Lung (tissue), 12 donors: ENCODE results near the gene SLC5A9. TPM values are rescaled to one million over a fixed set of nuclear protein-coding genes. Genes with fewer than 3 reads are reported as not detected.

Source experiments
- ATAC-seq: fragments of 200-7000 bp; cut with Tn5 transposase; one replicate; pipeline ENCODE4 v1.9.1; 2020; ENCODE audit warnings: moderate number of reproducible peaks; ENCODE audit not compliant: insufficient read depth, low FRiP score
- DNase-seq, 3 donors: peaks; one replicate each; pipeline ENCODE4 v3.0.0-alpha.2; 2013 to 2017
- H3K27ac ChIP-seq, 2 donors: one replicate each; pipeline ENCODE4 v1.5.1; 2013; ENCODE audit warnings: mild to moderate bottlenecking in 2 of 2, moderate library complexity in 2 of 2, control low read depth in 1 of 2, inconsistent platforms in 1 of 2, low read depth in 1 of 2, low read length in 1 of 2
- H3K27me3 ChIP-seq, 3 donors: one replicate each; pipeline ENCODE4 v1.5.1; 2013; ENCODE audit warnings: low read length in 2 of 3; ENCODE audit not compliant: control insufficient read depth in 3 of 3, insufficient read depth in 3 of 3
- H3K36me3 ChIP-seq, 4 donors: one replicate each; pipeline ENCODE4 v1.5.1; 2013; ENCODE audit warnings: low read length in 4 of 4, mild to moderate bottlenecking in 1 of 4, moderate library complexity in 1 of 4; ENCODE audit not compliant: control insufficient read depth in 4 of 4, insufficient read depth in 4 of 4
- H3K4me1 ChIP-seq, 5 donors: one replicate each; pipeline ENCODE4 v1.5.1; 2013; ENCODE audit warnings: low read length in 5 of 5, mild to moderate bottlenecking in 2 of 5, moderate library complexity in 1 of 5; ENCODE audit not compliant: control insufficient read depth in 5 of 5, insufficient read depth in 5 of 5
- H3K4me3 ChIP-seq: one replicate; pipeline ENCODE4 v1.5.1; 2013; ENCODE audit warnings: mild to moderate bottlenecking, control low read depth, moderate library complexity
- H3K9ac ChIP-seq, 2 donors: one replicate each; pipeline ENCODE4 v1.5.1; 2013; ENCODE audit warnings: low read length in 2 of 2, control low read depth in 1 of 2; ENCODE audit not compliant: insufficient read depth in 1 of 2
- H3K9me3 ChIP-seq, 4 donors: one replicate each; pipeline ENCODE4 v1.5.1; 2013; ENCODE audit warnings: low read length in 3 of 4, mild to moderate bottlenecking in 1 of 4, moderate library complexity in 1 of 4; ENCODE audit not compliant: control insufficient read depth in 4 of 4, insufficient read depth in 3 of 4
- CTCF ChIP-seq: IDR thresholded peaks from 2 replicates; pipeline ENCODE4 v1.5.1; 2012; ENCODE audit warnings: mild to moderate bottlenecking; ENCODE audit errors: control extremely low read depth, extremely low read depth
- WGBS, 2 donors: extraction: QIAGEN DNeasy Blood & Tissue Kit; methylation state at CpG; one replicate each; pipeline ENCODE4 v1.1.7; 2013; 5-methylcytosine and 5-hydroxymethylcytosine counted together
- polyA plus RNA-seq, 2 donors: library from polyadenylated mRNA; stranded (reverse); fragments of 200-250 nt; gene quantifications; one replicate each; pipeline ENCODE4 v1.2.1, GENCODE V29; 2013
- total RNA-seq, 2 donors: library from RNA; depleted of rRNA in 1 of 2; stranded (reverse); fragments of >200 nt in 1 of 2; gene quantifications; one replicate each; pipeline ENCODE4 v1.2.1, GENCODE V29; 2014 to 2021
- donor health status: control.
- donor health status: control.
- donor health status: Bipolar disorder and iron deficiency.
- donor health status: healthy.
- donor health status: DM: yes; HTN: yes; CAD: no.

SLC5A9 gene
- total and polyA plus RNA-seq, 4 donors, result 1.4 to 20.3 (median 3.0) TPM

GRCh38 chr1:48233666-48234485 is 11.4 kb downstream of the SLC5A9 start:
- 73 to 78% methylated on average over 12 of the region's 12 CpGs for WGBS, 2 donors
- H3K27ac ChIP-seq, result no peak overlapping the region
- H3K36me3 ChIP-seq, result peaks cover 0 to 2% (median 0%) of the 10 kb centered on the region in 4 donors
- H3K9me3 ChIP-seq, result no peaks in the 10 kb centered on the region
- no peaks in the 10 kb centered on the region for H3K27me3 ChIP-seq
- H3K4me3 ChIP-seq, result no peak overlapping the region
- ATAC-seq, result no peak
- TF ChIP-seq CTCF, result no peak
- H3K4me1 ChIP-seq, result peaks cover 0 to 3% (median 0%) of the 10 kb centered on the region in 5 donors
- no peak overlapping the region for H3K9ac ChIP-seq
- DNase-seq, result no peak

DNA sequence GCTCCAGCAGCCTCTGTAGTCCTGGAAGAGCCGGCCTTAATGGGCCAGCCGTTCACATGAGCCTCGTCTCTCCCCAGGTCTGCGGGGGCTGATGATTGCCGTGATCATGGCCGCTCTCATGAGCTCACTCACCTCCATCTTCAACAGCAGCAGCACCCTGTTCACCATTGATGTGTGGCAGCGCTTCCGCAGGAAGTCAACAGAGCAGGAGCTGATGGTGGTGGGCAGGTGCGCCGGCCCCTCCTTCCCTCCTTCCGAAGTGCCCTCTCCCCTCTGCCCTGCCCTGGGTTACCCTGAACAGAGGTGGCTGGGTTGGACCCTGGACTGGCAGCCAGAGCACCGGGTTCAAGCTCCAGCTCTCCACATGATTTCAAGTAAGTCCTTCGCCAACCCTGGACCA is 13.1 kb downstream of the SLC5A9 start:
- DNase-seq, result no peak

GRCh38 chr1:48236716-48237470 is 14.4 kb downstream of the SLC5A9 start:
- H3K27ac ChIP-seq, result no peak overlapping the region
- H3K9ac ChIP-seq, result no peak overlapping the region
- TF ChIP-seq CTCF, result peak; percentile 63
- peaks cover 0 to 2% (median 0%) of the 10 kb centered on the region in 4 donors for H3K36me3 ChIP-seq
- no peak overlapping the region for H3K4me3 ChIP-seq
- H3K4me1 ChIP-seq, result peaks cover 0 to 3% (median 0%) of the 10 kb centered on the region in 5 donors
- no peaks in the 10 kb centered on the region for H3K9me3 ChIP-seq
- DNase-seq, result peak in 2 of 3 donors; percentile 47 to 59
- ATAC-seq, result peak; percentile 63
- WGBS, 2 donors, result 85 to 88% methylated on average over 4 of the region's 4 CpGs
- no peaks in the 10 kb centered on the region for H3K27me3 ChIP-seq

More for the DNA sequence above, 13.1 kb downstream of the SLC5A9 start:
- H3K9me3 ChIP-seq, result no peaks in the 10 kb centered on the region
- peaks cover 0 to 3% (median 0%) of the 10 kb centered on the region in 5 donors for H3K4me1 ChIP-seq
- no peak overlapping the region for H3K9ac ChIP-seq
- no peak for ATAC-seq
- no peak overlapping the region for H3K27ac ChIP-seq
- no peaks in the 10 kb centered on the region for H3K27me3 ChIP-seq
- H3K4me3 ChIP-seq, result no peak overlapping the region
- TF ChIP-seq CTCF, result no peak
- H3K36me3 ChIP-seq, result peaks cover 0 to 2% (median 0%) of the 10 kb centered on the region in 4 donors
- WGBS, 2 donors, result 87 to 96% methylated on average over 13 of the region's 13 CpGs
